ENCODE data around the gene PHTF1.
"Not testable (repeated sequence)": the region's sequence is repeated elsewhere in the genome, so short reads cannot be mapped to it uniquely, and the experiment has no call there.

Gene PHTF1

GRCh38 chr1:113777561-113777960, 18.3 kb upstream of the PHTF1 start:
- DNase-seq (ENCODE audit: low read depth), result no peak

GRCh38 chr1:113770031-113770430, 10.7 kb upstream of the PHTF1 start:
- no peak for DNase-seq (ENCODE audit: low read depth)

- DNase-seq (ENCODE audit: low read depth), result no peak
Measured at GRCh38 chr1:113769601-113769970, 10.3 kb upstream of the PHTF1 start.

- DNase-seq (ENCODE audit: low read depth), result no peak
Measured at GRCh38 chr1:113768916-113769600, 9.8 kb upstream of the PHTF1 start.

- DNase-seq (ENCODE audit: low read depth), result no peak
Measured at GRCh38 chr1:113765306-113766230, 6.3 kb upstream of the PHTF1 start.

- DNase-seq (ENCODE audit: low read depth), result no peak
Measured at GRCh38 chr1:113763661-113764060, 4.4 kb upstream of the PHTF1 start.

GRCh38 chr1:113761937-113762336, 2.7 kb upstream of the PHTF1 start:
- no peak for DNase-seq (ENCODE audit: low read depth)

- no peak for DNase-seq (ENCODE audit: low read depth)
Measured at GRCh38 chr1:113760102-113761080, 1.1 kb upstream of the PHTF1 start.

GRCh38 chr1:113758631-113759332, 504 bp downstream of the PHTF1 start:
- peak; percentile 39 for DNase-seq (ENCODE audit: low read depth)

GRCh38 chr1:113756461-113756860, 2.8 kb downstream of the PHTF1 start:
- no peak for DNase-seq (ENCODE audit: low read depth)

GRCh38 chr1:113753333-113753732, 6.0 kb downstream of the PHTF1 start:
- DNase-seq (ENCODE audit: low read depth), result not testable (repeated sequence)

- no peak for DNase-seq (ENCODE audit: low read depth)
Measured at GRCh38 chr1:113751516-113751915, 7.8 kb downstream of the PHTF1 start.

GRCh38 chr1:113751114-113751513, 8.2 kb downstream of the PHTF1 start:
- no peak for DNase-seq (ENCODE audit: low read depth)

- DNase-seq (ENCODE audit: low read depth), result no peak
Measured at GRCh38 chr1:113749402-113749801, 9.9 kb downstream of the PHTF1 start.

GRCh38 chr1:113747376-113747775, 11.9 kb downstream of the PHTF1 start:
- DNase-seq (ENCODE audit: low read depth), result no peak

- no peak for DNase-seq (ENCODE audit: low read depth)
Measured at GRCh38 chr1:113745425-113745824, 13.9 kb downstream of the PHTF1 start.

- no peak for DNase-seq (ENCODE audit: low read depth)
Measured at GRCh38 chr1:113744114-113744513, 15.2 kb downstream of the PHTF1 start.

GRCh38 chr1:113742515-113742914, 16.8 kb downstream of the PHTF1 start:
- DNase-seq (ENCODE audit: low read depth), result no peak

- DNase-seq (ENCODE audit: low read depth), result no peak
Measured at GRCh38 chr1:113734357-113735055, 24.8 kb downstream of the PHTF1 start.

- DNase-seq (ENCODE audit: low read depth), result no peak
Measured at GRCh38 chr1:113732802-113733201, 26.5 kb downstream of the PHTF1 start.

GRCh38 chr1:113721010-113721409, 38.3 kb downstream of the PHTF1 start:
- no peak for DNase-seq (ENCODE audit: low read depth)

Data from activated T-helper 9 cell treated with anti-CD3 and anti-CD28 coated beads, Interleukin-2, amount 50 U/mL, for 16 hours (primary cell).